BLaER1 treated with 17β-estradiol and CSF1 and Interleukin-3, amounts not matched to agents 10 nM and 100 nM (cell line): ENCODE results near the gene B3GNT2.

Source experiments
- H3K27ac ChIP-seq, 11 experiments: shearing (Covaris generic); formaldehyde crosslinking; 2 replicates each; pipeline ENCODE4 v1.8.1; 2022
- H3K27me3 ChIP-seq, 11 experiments: shearing (Covaris generic); formaldehyde crosslinking; 2 replicates each; pipeline ENCODE4 v1.8.1; 2022
- H3K36me3 ChIP-seq, 11 experiments: shearing (Covaris generic); formaldehyde crosslinking; 2 replicates each; pipeline ENCODE4 v1.8.1; 2022
- H3K4me1 ChIP-seq, 10 experiments: shearing (Covaris generic); formaldehyde crosslinking; 2 replicates each; pipeline ENCODE4 v1.8.1; 2022
- H3K4me2 ChIP-seq, 11 experiments: shearing (Covaris generic); formaldehyde crosslinking; 2 replicates each; pipeline ENCODE4 v1.8.1; 2022
- H3K4me3 ChIP-seq, 10 experiments: shearing (Covaris generic); formaldehyde crosslinking; 2 replicates each; pipeline ENCODE4 v1.8.1; 2022
- H3K9ac ChIP-seq, 11 experiments: shearing (Covaris generic); formaldehyde crosslinking; 2 replicates each; pipeline ENCODE4 v1.8.1; 2022
- H3K9me3 ChIP-seq, 11 experiments: shearing (Covaris generic); formaldehyde crosslinking; replicated peaks in 1 of 11; 2 replicates each; pipeline ENCODE4 v1.8.1; 2022
- H4K20me1 ChIP-seq, 11 experiments: shearing (Covaris generic); formaldehyde crosslinking; 2 replicates each; pipeline ENCODE4 v1.8.1; 2022
- Cebpa-rat ChIP-seq, 11 experiments: shearing (Covaris generic); IDR thresholded peaks; 2 replicates each; pipeline ENCODE4 v1.8.1; 2022

B3GNT2 gene

GRCh38 chr2:62199392-62200125 lies 3.6 kb downstream of the B3GNT2 start:
- peak in 1 of 11 experiments; percentile 21; a peak in 2 of 22 replicates for TF ChIP-seq Cebpa-rat (IDR thresholded peaks at IDR 0.05)
- peak overlapping the region in 6 of 11 experiments; percentile 7 to 98 (median 75); a peak in 4 of 22 replicates for H3K9ac ChIP-seq
- peak overlapping the region in 5 of 10 experiments; percentile 90 to 99 (median 98); a peak in 9 of 20 replicates for H3K4me3 ChIP-seq
- H3K4me2 ChIP-seq, result peak overlapping the region; percentile 84 to 99 (median 87)
- no peaks in the 10 kb centered on the region; a peak in 1 of 22 replicates for H3K9me3 ChIP-seq
- H3K27ac ChIP-seq, result peak overlapping the region in 3 of 11 experiments; percentile 12 to 89 (median 40); a peak in 4 of 22 replicates
- no peaks in the 10 kb centered on the region for H3K27me3 ChIP-seq
- peaks cover 63 to 76% (median 69%) of the 10 kb centered on the region in 10 experiments for H3K4me1 ChIP-seq
- H3K36me3 ChIP-seq, result peaks cover 0 to 7% (median 3%) of the 10 kb centered on the region in 11 experiments; a peak in 6 of 22 replicates
- peaks cover 67 to 85% (median 79%) of the 10 kb centered on the region in 11 experiments for H4K20me1 ChIP-seq

DNA sequence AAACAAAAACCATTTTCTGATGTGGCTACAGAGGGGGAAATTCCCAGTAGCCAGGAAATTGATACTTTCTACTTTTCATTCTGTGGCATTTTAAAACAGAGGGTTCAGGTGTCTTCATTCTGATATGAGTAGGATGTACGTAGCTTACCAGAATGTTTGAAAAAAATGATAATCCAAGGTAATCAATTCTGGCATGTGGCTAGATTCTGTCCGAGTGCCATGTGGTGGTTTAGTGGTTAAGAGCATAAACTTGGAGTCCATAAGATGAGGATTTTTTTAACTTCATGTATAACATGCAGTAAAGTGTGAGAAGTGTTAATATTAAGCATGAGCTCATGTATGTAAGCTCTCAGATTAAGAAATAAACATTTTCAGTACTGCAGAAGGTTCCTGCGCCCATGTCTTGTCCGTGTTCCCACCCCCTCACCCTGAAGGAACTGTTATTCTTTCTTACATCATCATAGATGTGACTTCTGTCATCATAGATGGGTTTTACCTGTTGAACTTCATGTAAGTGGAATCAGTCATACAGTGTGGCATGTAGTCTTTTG lies 4.5 kb downstream of the B3GNT2 start:
- Histone ChIP-seq H3K4me3 (peak overlapping the region in 2 of 10 experiments; percentile 98 to 99; a peak in 3 of 20 replicates), H3K4me2 (peak overlapping the region; percentile 84 to 99 (median 87)), H3K27ac (peak overlapping the region in 1 of 11 experiments; percentile 89; a peak in 1 of 22 replicates), H3K9ac (peak overlapping the region in 4 of 11 experiments; percentile 7 to 98 (median 50); a peak in 3 of 22 replicates), H3K9me3 (peaks cover 0 to 7% (median under 1%) of the 10 kb centered on the region in 11 experiments; a peak in 6 of 22 replicates), H3K4me1 (peaks cover 55 to 71% (median 61%) of the 10 kb centered on the region in 10 experiments), H3K27me3 (no peaks in the 10 kb centered on the region), H3K36me3 (peaks cover 7 to 14% (median 10%) of the 10 kb centered on the region in 11 experiments; a peak in 21 of 22 replicates), H4K20me1 (peaks cover 75 to 93% (median 86%) of the 10 kb centered on the region in 11 experiments)
- TF ChIP-seq Cebpa-rat (IDR thresholded peaks at IDR 0.05), result no peak

- TF ChIP-seq Cebpa-rat (IDR thresholded peaks at IDR 0.05), result no peak
- Histone ChIP-seq H3K4me2 (peak overlapping the region; percentile 84 to 99 (median 87); a peak in 21 of 22 replicates), H3K36me3 (peaks cover 12 to 19% (median 15%) of the 10 kb centered on the region in 11 experiments), H3K9me3 (peaks cover 0 to 11% (median 6%) of the 10 kb centered on the region in 11 experiments; a peak in 15 of 22 replicates), H3K4me3 (peak overlapping the region in 1 of 10 experiments; percentile 99; a peak in 1 of 20 replicates), H3K27ac (no peak overlapping the region), H3K9ac (no peak overlapping the region; a peak in 1 of 22 replicates), H3K27me3 (no peaks in the 10 kb centered on the region), H3K4me1 (peaks cover 54 to 75% (median 60%) of the 10 kb centered on the region in 10 experiments), H4K20me1 (peaks cover 80 to 98% (median 91%) of the 10 kb centered on the region in 11 experiments)
These were observed 5.0 kb downstream of the B3GNT2 start for GRCh38 chr2:62200868-62201267.

DNA sequence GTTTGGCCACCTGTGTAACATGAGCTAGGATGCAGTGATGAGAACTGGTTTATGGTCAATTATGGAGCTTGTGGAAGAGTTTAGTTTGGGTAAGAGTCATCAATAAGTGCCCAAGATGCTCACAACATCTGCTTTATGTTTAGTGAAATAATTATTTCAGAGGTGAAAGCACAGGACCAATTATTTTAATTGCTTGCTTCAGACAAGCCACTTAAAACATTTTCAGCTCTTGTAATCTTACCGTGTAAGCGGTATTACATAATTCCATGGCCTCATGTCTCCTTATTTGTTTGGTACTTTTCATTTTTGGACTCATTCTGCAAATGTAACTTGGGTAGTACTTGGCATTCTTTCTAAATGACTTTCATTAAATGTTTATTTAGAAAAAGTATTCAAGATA lies 5.4 kb downstream of the B3GNT2 start:
- Histone ChIP-seq H4K20me1 (peaks cover 84 to 98% (median 94%) of the 10 kb centered on the region in 11 experiments), H3K9ac (no peak overlapping the region), H3K4me2 (peak overlapping the region; percentile 16 to 99 (median 87); a peak in 17 of 22 replicates), H3K27ac (no peak overlapping the region), H3K27me3 (no peaks in the 10 kb centered on the region), H3K4me1 (peaks cover 54 to 77% (median 60%) of the 10 kb centered on the region in 10 experiments), H3K4me3 (no peak overlapping the region), H3K9me3 (peaks cover 0 to 16% (median 10%) of the 10 kb centered on the region in 11 experiments; a peak in 16 of 22 replicates), H3K36me3 (peaks cover 16 to 24% (median 19%) of the 10 kb centered on the region in 11 experiments)
- TF ChIP-seq Cebpa-rat (IDR thresholded peaks at IDR 0.05), result no peak

GRCh38 chr2:62202019-62202722 lies 6.3 kb downstream of the B3GNT2 start:
- Histone ChIP-seq H4K20me1 (peaks cover 89 to 100% (median 99%) of the 10 kb centered on the region in 11 experiments), H3K4me1 (peaks cover 54 to 77% (median 60%) of the 10 kb centered on the region in 10 experiments), H3K27ac (peak overlapping the region in 1 of 11 experiments; percentile 15; a peak in 1 of 22 replicates), H3K27me3 (no peaks in the 10 kb centered on the region), H3K4me2 (peak overlapping the region; percentile 32 to 93 (median 85)), H3K4me3 (no peak overlapping the region), H3K36me3 (peaks cover 24 to 32% (median 28%) of the 10 kb centered on the region in 11 experiments), H3K9ac (no peak overlapping the region), H3K9me3 (peaks cover 0 to 24% (median 19%) of the 10 kb centered on the region in 11 experiments; a peak in 18 of 22 replicates)
- TF ChIP-seq Cebpa-rat (IDR thresholded peaks at IDR 0.05), result no peak

DNA sequence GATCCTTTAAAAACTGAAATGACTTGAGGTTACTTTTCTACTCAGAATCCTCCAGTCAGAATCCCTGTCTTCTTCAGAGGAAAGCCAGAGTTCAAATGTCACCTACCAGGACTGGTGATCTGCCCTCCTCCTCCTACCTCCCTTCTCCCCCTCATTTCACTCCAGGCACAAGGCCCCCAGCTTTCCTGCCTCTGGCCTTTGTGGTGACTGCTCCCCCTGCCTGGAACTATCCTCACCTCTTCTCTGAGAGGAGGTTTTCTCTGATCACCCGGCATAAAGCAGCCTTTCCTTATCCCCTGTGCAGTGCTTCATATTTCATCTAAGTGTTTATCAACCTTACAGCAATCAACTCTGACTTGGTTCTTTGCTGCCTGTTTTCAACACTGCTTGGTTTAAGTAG lies 6.8 kb downstream of the B3GNT2 start:
- H3K4me1 ChIP-seq, result peaks cover 52 to 82% (median 60%) of the 10 kb centered on the region in 10 experiments
- H3K27me3 ChIP-seq, result no peaks in the 10 kb centered on the region
- H3K27ac ChIP-seq, result peak overlapping the region in 1 of 11 experiments; percentile 15; a peak in 2 of 22 replicates
- peaks cover 88 to 100% (median 99%) of the 10 kb centered on the region in 11 experiments for H4K20me1 ChIP-seq
- peaks cover 30 to 38% (median 33%) of the 10 kb centered on the region in 11 experiments for H3K36me3 ChIP-seq
- H3K4me3 ChIP-seq, result no peak overlapping the region
- H3K9me3 ChIP-seq, result peaks cover 0 to 30% (median 25%) of the 10 kb centered on the region in 11 experiments; a peak in 18 of 22 replicates
- H3K4me2 ChIP-seq, result peak overlapping the region; percentile 32 to 93 (median 85)
- TF ChIP-seq Cebpa-rat (IDR thresholded peaks at IDR 0.05), result no peak
- no peak overlapping the region for H3K9ac ChIP-seq

GRCh38 chr2:62203459-62203858 lies 7.5 kb downstream of the B3GNT2 start:
- H3K4me3 ChIP-seq, result no peak overlapping the region
- H4K20me1 ChIP-seq, result peaks cover 84 to 100% (median 97%) of the 10 kb centered on the region in 11 experiments
- H3K9ac ChIP-seq, result no peak overlapping the region
- TF ChIP-seq Cebpa-rat (IDR thresholded peaks at IDR 0.05), result no peak
- H3K4me2 ChIP-seq, result peak overlapping the region in 9 of 11 experiments; percentile 1 to 93 (median 85); a peak in 10 of 22 replicates
- H3K9me3 ChIP-seq, result peaks cover 0 to 37% (median 32%) of the 10 kb centered on the region in 11 experiments; a peak in 18 of 22 replicates
- peaks cover 45 to 84% (median 55%) of the 10 kb centered on the region in 10 experiments for H3K4me1 ChIP-seq
- H3K27ac ChIP-seq, result no peak overlapping the region
- peaks cover 32 to 45% (median 40%) of the 10 kb centered on the region in 11 experiments for H3K36me3 ChIP-seq
- H3K27me3 ChIP-seq, result no peaks in the 10 kb centered on the region

- Histone ChIP-seq H3K4me1 (peaks cover 29 to 69% (median 39%) of the 10 kb centered on the region in 10 experiments), H3K9me3 (peaks cover 0 to 53% (median 45%) of the 10 kb centered on the region in 11 experiments; a peak in 19 of 22 replicates), H3K36me3 (peaks cover 42 to 61% (median 55%) of the 10 kb centered on the region in 11 experiments), H3K4me2 (0 out of 22 replicates have a peak overlapping the region, but pooled peaks of 1 of the 11 experiments have one; percentile 13), H3K27me3 (no peaks in the 10 kb centered on the region), H4K20me1 (peaks cover 77 to 100% (median 97%) of the 10 kb centered on the region in 11 experiments), H3K9ac (no peak overlapping the region), H3K27ac (no peak overlapping the region), H3K4me3 (no peak overlapping the region)
- no peak for TF ChIP-seq Cebpa-rat (IDR thresholded peaks at IDR 0.05)
These were observed 9.1 kb downstream of the B3GNT2 start for GRCh38 chr2:62204998-62205496.
